Naive thymus-derived CD4-positive, alpha-beta T cell (primary cell): ENCODE measurements around the gene TOMM7. TPM values are rescaled to one million over a fixed set of nuclear protein-coding genes. Genes with fewer than 3 reads are reported as not detected.

ENCODE experiments used
- ATAC-seq: fragments of 150-1000 bp; cut with Tn5 transposase; 2 replicates; pipeline ENCODE4 v1.10.0; 2021; ENCODE audit warnings: mild to moderate bottlenecking, moderate library complexity
- CTCF ChIA-PET: fragments of 350-600 bp; sonication (Branson Sonifier 250); formaldehyde crosslinking; loops from one replicate; lab custom pipeline; 2021; ENCODE audit warnings: antibody characterized with exemption; lab: Charles Lee
- POLR2A ChIA-PET: fragments of 350-600 bp; sonication (Branson Sonifier 250); formaldehyde crosslinking; loops from one replicate; lab custom pipeline; 2021; ENCODE audit warnings: antibody characterized with exemption, inconsistent platforms; lab: Charles Lee
- DNase-seq, 9 donors: peaks; one replicate each; pipeline versions ENCODE4 v3.0.0 to v3.0.0-alpha.2; 2020 to 2022; ENCODE audit warnings: mixed read lengths in 1 of 9
- H3K27ac ChIP-seq: one replicate; pipeline ENCODE4 v1.7.0; 2013; ENCODE audit warnings: mild to moderate bottlenecking, low read depth, low read length, moderate library complexity
- H3K27me3 ChIP-seq, 2 donors: one replicate each; pipeline ENCODE4 v1.7.0; 2013; ENCODE audit warnings: low read length in 2 of 2, mild to moderate bottlenecking in 2 of 2, moderate library complexity in 2 of 2; ENCODE audit not compliant: control insufficient read depth in 2 of 2, insufficient read depth in 2 of 2
- H3K36me3 ChIP-seq, 3 experiments: 1 replicate in 2 of 3; 2 replicates in 1 of 3; pipeline ENCODE4 v1.7.0; 2013; ENCODE audit warnings: low read length in 3 of 3, mild to moderate bottlenecking in 3 of 3, moderate library complexity in 1 of 3; ENCODE audit not compliant: insufficient read depth in 3 of 3, control insufficient read depth in 2 of 3
- H3K4me1 ChIP-seq, 2 donors: one replicate each; pipeline ENCODE4 v1.7.0; 2013; ENCODE audit warnings: low read length in 2 of 2, mild to moderate bottlenecking in 2 of 2, moderate library complexity in 1 of 2; ENCODE audit not compliant: control insufficient read depth in 2 of 2, insufficient read depth in 2 of 2
- H3K4me3 ChIP-seq: 2 replicates; pipeline ENCODE4 v1.7.0; 2013; ENCODE audit warnings: mild to moderate bottlenecking, low read length
- H3K9me3 ChIP-seq, 3 experiments: 1 replicate in 2 of 3; 2 replicates in 1 of 3; pipeline ENCODE4 v1.7.0; 2013; ENCODE audit warnings: low read length in 3 of 3; ENCODE audit not compliant: control insufficient read depth in 2 of 3
- H3K27ac Mint-ChIP-seq, 9 donors: one replicate each; pipeline ENCODE4 v1.8.0; 2020 to 2022; ENCODE audit warnings: mixed read lengths in 9 of 9, mild to moderate bottlenecking in 8 of 9, moderate library complexity in 5 of 9, inconsistent platforms in 2 of 9
- H3K27me3 Mint-ChIP-seq, 5 donors: one replicate each; pipeline ENCODE4 v1.8.0; 2021 to 2022; ENCODE audit warnings: mixed read lengths in 5 of 5, mild to moderate bottlenecking in 1 of 5
- H3K36me3 Mint-ChIP-seq, 5 donors: one replicate each; pipeline ENCODE4 v1.8.0; 2020 to 2022; ENCODE audit warnings: mixed read lengths in 5 of 5, mild to moderate bottlenecking in 3 of 5, inconsistent platforms in 1 of 5
- H3K4me1 Mint-ChIP-seq, 7 donors: one replicate each; pipeline ENCODE4 v1.8.0; 2020 to 2022; ENCODE audit warnings: mixed read lengths in 7 of 7, mild to moderate bottlenecking in 3 of 7, inconsistent platforms in 1 of 7
- H3K4me3 Mint-ChIP-seq, 10 donors: one replicate each; pipeline ENCODE4 v1.8.0; 2020 to 2022; ENCODE audit warnings: mild to moderate bottlenecking in 10 of 10, mixed read lengths in 10 of 10, moderate library complexity in 6 of 10, inconsistent platforms in 2 of 10
- H3K9me3 Mint-ChIP-seq, 11 donors: one replicate each; pipeline ENCODE4 v1.8.0; 2020 to 2022; ENCODE audit warnings: mixed read lengths in 11 of 11, mild to moderate bottlenecking in 4 of 11, inconsistent platforms in 1 of 11, moderate library complexity in 1 of 11
- intact Hi-C, 2 donors: fragments of 100-400 bp; cut with micrococcal nuclease; formaldehyde crosslinking; loops; one replicate each; pipeline ENCODE4 v1.15.1; 2023
- polyA plus RNA-seq, 2 donors: library from polyadenylated mRNA; unstranded; fragments of 300-500 nt; fragmentation: Illumina TruSeq; gene quantifications; one replicate each; pipeline ENCODE4 v1.2.3, GENCODE V29; 2021
- total RNA-seq, 6 experiments: library from RNA in 5 of 6; stranded (reverse) in 5 of 6; gene quantifications; 1 replicate in 5 of 6; 2 replicates in 1 of 6; pipeline ENCODE4 v1.2.3 and lab custom pipeline; 2021 to 2026

TOMM7 gene
- total RNA-seq (100 to 1,000 TPM; 302 to 737 (median 649) TPM), polyA plus RNA-seq (100 to 1,000 TPM; 331 to 412 TPM), total RNA-seq (lab: John Stamatoyannopoulos, UW) (197 reads per million, percentile 93 among the genes with 10 or more reads in this experiment)

GRCh38 chr7:22822486-22823141, at the start of gene TOMM7:
TSS of gene TOMM7 (minus strand) at chr7:22822849. CDS start at chr7:22822779, 70 bp downstream.
- H3K4me1 Mint-ChIP-seq, result peaks cover 15 to 53% (median 43%) of the 10 kb centered on the region in 7 donors
- H3K9me3 Mint-ChIP-seq, result peaks cover 0 to 3% (median 0%) of the 10 kb centered on the region in 11 donors
- ATAC-seq (peak; percentile 99), DNase-seq (peak; percentile 68 to 92 (median 90))
- intact Hi-C loops, result loop anchor here (1.0 to 10.0 kb wide), 14 partner anchors 32 to 1750 kb away; partner anchors contain the start of genes HYCC1 (in 2 of the 2), MALSU1 (in 2 of the 2), CDCA7L (in 1 of the 2) and KLHL7 (in 1 of the 2)
- H3K27ac ChIP-seq, result peak within 1 kb of the TSS; percentile 94
- peaks cover 2 to 10% (median 4%) of the 10 kb centered on the region in 5 donors for H3K36me3 Mint-ChIP-seq
- peak within 1 kb of the TSS; percentile 93 to 100 (median 99) for H3K4me3 Mint-ChIP-seq
- H3K27me3 Mint-ChIP-seq, result peaks cover 15 to 36% (median 19%) of the 10 kb centered on the region in 5 donors
- ChIA-PET POLR2A (interaction anchor here (0.6 to 1.5 kb wide), 11 partner anchors 11 to 876 kb away, joined by 3 to 7 read pairs (median 3); no protein-coding TSS in a partner anchor), CTCF (interaction anchor here (1.0 kb wide), 1 partner anchor 9 kb away, joined by 3 read pairs; no protein-coding TSS in a partner anchor)
- H3K27me3 ChIP-seq, result peaks cover 0 to 4% of the 10 kb centered on the region in 2 donors
- H3K9me3 ChIP-seq, result no peaks in the 10 kb centered on the region
- peak within 1 kb of the TSS; percentile 94 to 100 (median 99) for H3K27ac Mint-ChIP-seq
- H3K4me1 ChIP-seq, result peaks cover 6 to 19% of the 10 kb centered on the region in 2 donors
- peaks cover 0 to 10% (median 0%) of the 10 kb centered on the region in 3 experiments for H3K36me3 ChIP-seq
- H3K4me3 ChIP-seq, result peak within 1 kb of the TSS; percentile 83

- ATAC-seq, result peak; percentile 69
- Histone ChIP-seq H3K4me1 (no peaks in the 10 kb centered on the region), H3K9me3 (no peaks in the 10 kb centered on the region), H3K4me3 (no peak overlapping the region), H3K27ac (no peak overlapping the region), H3K27me3 (no peaks in the 10 kb centered on the region), H3K36me3 (no peaks in the 10 kb centered on the region)
- intact Hi-C loops, result no loop called here
- CTCF ChIA-PET, result no interaction called here
- Mint-ChIP-seq H3K27me3 (no peaks in the 10 kb centered on the region), H3K9me3 (peaks cover 0 to 4% (median 0%) of the 10 kb centered on the region in 11 donors), H3K27ac (no peak overlapping the region), H3K4me1 (peaks cover 0 to 13% (median 0%) of the 10 kb centered on the region in 7 donors), H3K36me3 (peaks cover 8 to 28% (median 11%) of the 10 kb centered on the region in 5 donors), H3K4me3 (no peak overlapping the region)
- DNase-seq, result no peak
- POLR2A ChIA-PET, result interaction anchor here (0.6 kb wide), 1 partner anchor 50 kb away, joined by 3 read pairs; no protein-coding TSS in a partner anchor
These were observed 49.6 kb upstream of the TOMM7 start for GRCh38 chr7:22872096-22872807.

- H3K9me3 ChIP-seq, result no peaks in the 10 kb centered on the region
- ChIA-PET CTCF (no interaction called here), POLR2A (no interaction called here)
- Mint-ChIP-seq H3K4me1 (peaks cover 0 to 13% (median 0%) of the 10 kb centered on the region in 7 donors), H3K4me3 (no peak overlapping the region), H3K27me3 (no peaks in the 10 kb centered on the region), H3K27ac (no peak overlapping the region), H3K9me3 (peaks cover 0 to 4% (median 0%) of the 10 kb centered on the region in 11 donors), H3K36me3 (peaks cover 8 to 28% (median 11%) of the 10 kb centered on the region in 5 donors)
- H3K4me1 ChIP-seq, result no peaks in the 10 kb centered on the region
- no peak overlapping the region for H3K4me3 ChIP-seq
- intact Hi-C loops, result no loop called here
- H3K36me3 ChIP-seq, result no peaks in the 10 kb centered on the region
- H3K27ac ChIP-seq, result no peak overlapping the region
- DNase-seq, result no peak
- H3K27me3 ChIP-seq, result no peaks in the 10 kb centered on the region
- peak; percentile 26 for ATAC-seq
These were observed 49.0 kb upstream of the TOMM7 start for GRCh38 chr7:22871661-22872060.

GRCh38 chr7:22868509-22868908, 45.9 kb upstream of the TOMM7 start:
- H3K27me3 ChIP-seq, result no peaks in the 10 kb centered on the region
- no peaks in the 10 kb centered on the region for H3K36me3 ChIP-seq
- peaks cover 0 to 13% (median 2%) of the 10 kb centered on the region in 7 donors for H3K4me1 Mint-ChIP-seq
- H3K36me3 Mint-ChIP-seq, result peaks cover 8 to 33% (median 11%) of the 10 kb centered on the region in 5 donors
- peaks cover 0 to 4% (median 0%) of the 10 kb centered on the region in 11 donors for H3K9me3 Mint-ChIP-seq
- no peaks in the 10 kb centered on the region for H3K27me3 Mint-ChIP-seq
- no peak overlapping the region for H3K4me3 Mint-ChIP-seq
- no peak for ATAC-seq
- no peaks in the 10 kb centered on the region for H3K9me3 ChIP-seq
- DNase-seq, result no peak
- ChIA-PET POLR2A (no interaction called here), CTCF (no interaction called here)
- H3K4me3 ChIP-seq, result no peak overlapping the region
- H3K4me1 ChIP-seq, result no peaks in the 10 kb centered on the region
- intact Hi-C loops, result no loop called here
- H3K27ac Mint-ChIP-seq, result no peak overlapping the region
- no peak overlapping the region for H3K27ac ChIP-seq

- no peaks in the 10 kb centered on the region for H3K9me3 ChIP-seq
- no peaks in the 10 kb centered on the region for H3K27me3 ChIP-seq
- DNase-seq (no peak), ATAC-seq (no peak)
- H3K36me3 Mint-ChIP-seq, result peaks cover 8 to 33% (median 11%) of the 10 kb centered on the region in 5 donors
- POLR2A ChIA-PET, result no interaction called here
- no peaks in the 10 kb centered on the region for H3K27me3 Mint-ChIP-seq
- intact Hi-C loops, result no loop called here
- H3K4me3 Mint-ChIP-seq, result no peak overlapping the region
- H3K4me1 Mint-ChIP-seq, result peaks cover 0 to 13% (median 2%) of the 10 kb centered on the region in 7 donors
- H3K27ac Mint-ChIP-seq, result no peak overlapping the region
- H3K9me3 Mint-ChIP-seq, result peaks cover 0 to 4% (median 0%) of the 10 kb centered on the region in 11 donors
- H3K36me3 ChIP-seq, result no peaks in the 10 kb centered on the region
- CTCF ChIA-PET, result interaction anchor here (1.0 kb wide), 1 partner anchor 89 kb away, joined by 3 read pairs; no protein-coding TSS in a partner anchor
- no peaks in the 10 kb centered on the region for H3K4me1 ChIP-seq
- H3K27ac ChIP-seq, result no peak overlapping the region
- H3K4me3 ChIP-seq, result no peak overlapping the region
These were observed 44.9 kb upstream of the TOMM7 start for GRCh38 chr7:22867589-22867988.

- no peak for ATAC-seq
- Histone ChIP-seq H3K4me3 (no peak overlapping the region), H3K4me1 (no peaks in the 10 kb centered on the region), H3K27me3 (no peaks in the 10 kb centered on the region), H3K36me3 (no peaks in the 10 kb centered on the region), H3K27ac (no peak overlapping the region), H3K9me3 (no peaks in the 10 kb centered on the region)
- POLR2A ChIA-PET, result no interaction called here
- Mint-ChIP-seq H3K36me3 (peaks cover 8 to 33% (median 11%) of the 10 kb centered on the region in 5 donors), H3K9me3 (peaks cover 0 to 4% (median 0%) of the 10 kb centered on the region in 11 donors), H3K27ac (no peak overlapping the region), H3K4me1 (peaks cover 0 to 9% (median 2%) of the 10 kb centered on the region in 7 donors), H3K4me3 (no peak overlapping the region), H3K27me3 (no peaks in the 10 kb centered on the region)
- DNase-seq, result no peak
- CTCF ChIA-PET, result interaction anchor here (0.6 to 1.0 kb wide), 3 partner anchors 88 to 1562 kb away, joined by 3 to 4 read pairs (median 3); no protein-coding TSS in a partner anchor
- intact Hi-C loops, result no loop called here
These were observed 44.4 kb upstream of the TOMM7 start for GRCh38 chr7:22867003-22867402.
